Fibroblast of lung (primary cell): ENCODE results near the gene NONO.

Source experiments
- EZH2 ChIP-seq: IDR thresholded peaks from 2 replicates; pipeline ENCODE4 v1.5.1; 2012; ENCODE audit warnings: low read length, control low read depth, mild to moderate bottlenecking; ENCODE audit errors: missing control alignments
- TF ChIP-seq, protein P1 (sequence below), 2 donors: IDR thresholded peaks in 1 of 2; conservative IDR thresholded peaks in 1 of 2; 1 replicate in 1 of 2; 2 replicates in 1 of 2; pipeline ENCODE4 v1.5.1; 2011 to 2012; ENCODE audit warnings: low read length in 2 of 2, control low read depth in 1 of 2, inconsistent platforms in 1 of 2, low read depth in 1 of 2, mild to moderate bottlenecking in 1 of 2

DNA sequence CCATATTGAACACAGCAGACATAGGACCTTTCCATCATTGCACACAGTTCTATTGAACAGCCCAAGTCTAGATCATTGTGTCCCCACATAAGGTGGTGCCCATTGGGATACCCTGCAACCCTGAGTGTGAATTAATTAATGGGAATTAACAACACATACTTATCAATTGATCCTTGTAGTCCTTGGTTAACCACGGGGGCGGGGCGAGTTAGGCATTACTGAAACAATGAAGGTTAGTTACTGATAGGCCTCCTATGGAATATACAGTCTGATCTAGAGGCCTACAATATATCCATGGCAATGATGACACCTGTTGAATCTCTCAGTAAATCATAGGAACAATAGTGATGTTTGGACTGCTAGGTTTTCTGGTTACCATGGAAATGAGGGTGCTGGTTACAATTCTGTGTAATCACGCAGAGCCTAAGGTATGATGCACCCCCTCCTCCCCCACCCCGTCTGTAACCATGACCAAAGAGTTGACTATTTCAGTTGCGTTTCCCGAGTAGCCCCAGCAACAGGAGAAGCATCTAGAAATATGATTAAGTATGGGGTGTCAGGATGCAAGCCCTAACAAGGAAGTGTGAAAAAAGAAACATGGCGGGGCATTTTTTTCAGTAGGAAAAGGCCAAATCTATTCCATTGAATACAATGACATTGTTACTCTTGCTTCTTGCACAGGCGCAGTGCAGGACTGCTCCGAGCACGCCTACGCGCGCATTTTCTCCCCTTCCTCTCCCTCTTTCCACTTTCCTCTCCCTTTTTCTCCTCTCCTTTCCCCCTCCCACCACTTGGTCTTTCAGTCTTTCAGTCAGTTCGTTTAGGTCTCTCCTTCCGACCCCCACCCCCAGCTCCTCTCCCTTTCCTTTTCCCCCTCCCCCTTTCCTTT, 677 bp upstream of the NONO start:
- TF ChIP-seq, protein P1, sequence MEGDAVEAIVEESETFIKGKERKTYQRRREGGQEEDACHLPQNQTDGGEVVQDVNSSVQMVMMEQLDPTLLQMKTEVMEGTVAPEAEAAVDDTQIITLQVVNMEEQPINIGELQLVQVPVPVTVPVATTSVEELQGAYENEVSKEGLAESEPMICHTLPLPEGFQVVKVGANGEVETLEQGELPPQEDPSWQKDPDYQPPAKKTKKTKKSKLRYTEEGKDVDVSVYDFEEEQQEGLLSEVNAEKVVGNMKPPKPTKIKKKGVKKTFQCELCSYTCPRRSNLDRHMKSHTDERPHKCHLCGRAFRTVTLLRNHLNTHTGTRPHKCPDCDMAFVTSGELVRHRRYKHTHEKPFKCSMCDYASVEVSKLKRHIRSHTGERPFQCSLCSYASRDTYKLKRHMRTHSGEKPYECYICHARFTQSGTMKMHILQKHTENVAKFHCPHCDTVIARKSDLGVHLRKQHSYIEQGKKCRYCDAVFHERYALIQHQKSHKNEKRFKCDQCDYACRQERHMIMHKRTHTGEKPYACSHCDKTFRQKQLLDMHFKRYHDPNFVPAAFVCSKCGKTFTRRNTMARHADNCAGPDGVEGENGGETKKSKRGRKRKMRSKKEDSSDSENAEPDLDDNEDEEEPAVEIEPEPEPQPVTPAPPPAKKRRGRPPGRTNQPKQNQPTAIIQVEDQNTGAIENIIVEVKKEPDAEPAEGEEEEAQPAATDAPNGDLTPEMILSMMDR (conservative IDR thresholded peaks at IDR 0.05 in 1 of 2, IDR thresholded peaks at IDR 0.05 in 1 of 2; ENCODE audit: low read depth in 1 of 2, low read length in 2 of 2), result no peak
- TF ChIP-seq EZH2, result no peak
